ENCODE data around the gene SEPTIN11.

GRCh38 chr4:76954489-76954888 lies 4.9 kb downstream of the SEPTIN11 start:
- TF ChIP-seq CTCF (IDR thresholded peaks at IDR 0.05; ENCODE audit: poor library complexity, severe bottlenecking) = no peak
- no peak for TF ChIP-seq SMC3 (conservative IDR thresholded peaks at IDR 0.05; ENCODE audit: poor library complexity)
- TF ChIP-seq POLR2AphosphoS5 (IDR thresholded peaks at IDR 0.05) = no peak
- TF ChIP-seq, protein P1, sequence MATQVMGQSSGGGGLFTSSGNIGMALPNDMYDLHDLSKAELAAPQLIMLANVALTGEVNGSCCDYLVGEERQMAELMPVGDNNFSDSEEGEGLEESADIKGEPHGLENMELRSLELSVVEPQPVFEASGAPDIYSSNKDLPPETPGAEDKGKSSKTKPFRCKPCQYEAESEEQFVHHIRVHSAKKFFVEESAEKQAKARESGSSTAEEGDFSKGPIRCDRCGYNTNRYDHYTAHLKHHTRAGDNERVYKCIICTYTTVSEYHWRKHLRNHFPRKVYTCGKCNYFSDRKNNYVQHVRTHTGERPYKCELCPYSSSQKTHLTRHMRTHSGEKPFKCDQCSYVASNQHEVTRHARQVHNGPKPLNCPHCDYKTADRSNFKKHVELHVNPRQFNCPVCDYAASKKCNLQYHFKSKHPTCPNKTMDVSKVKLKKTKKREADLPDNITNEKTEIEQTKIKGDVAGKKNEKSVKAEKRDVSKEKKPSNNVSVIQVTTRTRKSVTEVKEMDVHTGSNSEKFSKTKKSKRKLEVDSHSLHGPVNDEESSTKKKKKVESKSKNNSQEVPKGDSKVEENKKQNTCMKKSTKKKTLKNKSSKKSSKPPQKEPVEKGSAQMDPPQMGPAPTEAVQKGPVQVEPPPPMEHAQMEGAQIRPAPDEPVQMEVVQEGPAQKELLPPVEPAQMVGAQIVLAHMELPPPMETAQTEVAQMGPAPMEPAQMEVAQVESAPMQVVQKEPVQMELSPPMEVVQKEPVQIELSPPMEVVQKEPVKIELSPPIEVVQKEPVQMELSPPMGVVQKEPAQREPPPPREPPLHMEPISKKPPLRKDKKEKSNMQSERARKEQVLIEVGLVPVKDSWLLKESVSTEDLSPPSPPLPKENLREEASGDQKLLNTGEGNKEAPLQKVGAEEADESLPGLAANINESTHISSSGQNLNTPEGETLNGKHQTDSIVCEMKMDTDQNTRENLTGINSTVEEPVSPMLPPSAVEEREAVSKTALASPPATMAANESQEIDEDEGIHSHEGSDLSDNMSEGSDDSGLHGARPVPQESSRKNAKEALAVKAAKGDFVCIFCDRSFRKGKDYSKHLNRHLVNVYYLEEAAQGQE (IDR thresholded peaks at IDR 0.05; ENCODE audit: borderline replicate concordance) = no peak
- TF ChIP-seq TAF1 (IDR thresholded peaks at IDR 0.05; ENCODE audit: low read depth) = no peak
- TF ChIP-seq EP300 (conservative IDR thresholded peaks at IDR 0.05; ENCODE audit: poor library complexity, severe bottlenecking) = no peak
- no peak for TF ChIP-seq EZH2 (IDR thresholded peaks at IDR 0.05; ENCODE audit: borderline replicate concordance, insufficient read depth, low read length, poor library complexity, severe bottlenecking)
